ENCODE data around the gene ATP5MK. TPM values are rescaled to one million over a fixed set of nuclear protein-coding genes. Genes with fewer than 3 reads are reported as not detected.

Gene ATP5MK
- total and polyA plus RNA-seq, 2 of the 8 experiments (the other 6 are each of a cell fraction or from before 2014, with no cell fraction given), result 280 to 312 TPM

DNA sequence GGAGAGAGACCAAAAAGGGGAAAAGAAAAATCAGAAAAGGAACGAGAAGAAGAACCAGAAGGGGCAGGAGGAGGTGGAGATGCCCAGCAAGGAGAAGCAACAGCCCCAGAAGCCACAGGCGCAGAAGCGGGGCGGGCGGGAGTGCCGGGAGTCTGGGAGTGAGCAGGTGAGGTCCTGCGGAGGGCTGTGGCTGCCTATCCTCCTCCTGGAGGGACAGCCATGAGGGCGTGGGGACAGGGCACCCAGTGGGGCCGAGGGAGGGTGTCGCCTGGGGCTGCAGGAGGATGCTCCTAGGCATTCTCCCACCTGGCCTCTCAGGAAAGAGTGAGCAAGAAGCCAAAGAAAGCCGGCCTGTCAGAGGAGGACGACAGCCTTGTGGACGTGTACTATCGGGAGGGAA lies 44.1 kb upstream of the ATP5MK start (continued):
- TF ChIP-seq SP4 (IDR thresholded peaks at IDR 0.05; ENCODE audit: low read length), result no peak
- TF ChIP-seq, protein P1, sequence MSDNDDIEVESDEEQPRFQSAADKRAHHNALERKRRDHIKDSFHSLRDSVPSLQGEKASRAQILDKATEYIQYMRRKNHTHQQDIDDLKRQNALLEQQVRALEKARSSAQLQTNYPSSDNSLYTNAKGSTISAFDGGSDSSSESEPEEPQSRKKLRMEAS (IDR thresholded peaks at IDR 0.05), result no peak

Data from H1 (cell line).